AG04450 (cell line): ENCODE data around the gene TCEAL7. TPM values are rescaled to one million over a fixed set of nuclear protein-coding genes. Genes with fewer than 3 reads are reported as not detected.

Experiments
- CTCF ChIA-PET: fragments of 300-600, 350-600 bp; formaldehyde crosslinking; extraction: SDS; loops from one replicate; lab custom pipeline; 2022; ENCODE audit warnings: antibody characterized with exemption, inconsistent platforms; lab: Charles Lee
- POLR2A ChIA-PET: fragments of 350-600 bp; formaldehyde crosslinking; extraction: SDS; loops from one replicate; lab custom pipeline; 2021; ENCODE audit warnings: antibody characterized with exemption, inconsistent platforms; lab: Yijun Ruan, JAX
- DNase-seq: peaks from one replicate; pipeline ENCODE4 v3.0.0-alpha.2; 2011; ENCODE audit warnings: low read depth, low spot score
- H3K27ac ChIP-seq: one replicate; pipeline ENCODE4 v1.5.1; 2012; ENCODE audit warnings: low read depth, low read length, control low read depth
- H3K27me3 ChIP-seq: one replicate; pipeline ENCODE4 v1.6.0; 2012; ENCODE audit warnings: low read length; ENCODE audit not compliant: control insufficient read depth, insufficient read depth
- H3K4me3 ChIP-seq: 2 replicates; pipeline ENCODE4 v1.5.1; 2011; ENCODE audit warnings: mild to moderate bottlenecking, low read depth, low read length, control low read depth
- H3K9me3 ChIP-seq: 2 replicates; pipeline ENCODE4 v1.5.1; 2012; ENCODE audit warnings: low read length; ENCODE audit not compliant: control insufficient read depth, insufficient read depth
- polyA plus RNA-seq: library from polyadenylated mRNA; depleted of rRNA; stranded (reverse); fragments of >200 nt; gene quantifications from 2 replicates; pipeline ENCODE4 v1.2.3, GENCODE V29; 2011
- TF ChIP-seq, protein P1 (sequence below): IDR thresholded peaks from 2 replicates; pipeline ENCODE4 v1.5.1; 2011; ENCODE audit warnings: low read depth, low read length, control low read depth, inconsistent platforms

Gene TCEAL7
- polyA plus RNA-seq, 1 experiment = 49.5 TPM

DNA sequence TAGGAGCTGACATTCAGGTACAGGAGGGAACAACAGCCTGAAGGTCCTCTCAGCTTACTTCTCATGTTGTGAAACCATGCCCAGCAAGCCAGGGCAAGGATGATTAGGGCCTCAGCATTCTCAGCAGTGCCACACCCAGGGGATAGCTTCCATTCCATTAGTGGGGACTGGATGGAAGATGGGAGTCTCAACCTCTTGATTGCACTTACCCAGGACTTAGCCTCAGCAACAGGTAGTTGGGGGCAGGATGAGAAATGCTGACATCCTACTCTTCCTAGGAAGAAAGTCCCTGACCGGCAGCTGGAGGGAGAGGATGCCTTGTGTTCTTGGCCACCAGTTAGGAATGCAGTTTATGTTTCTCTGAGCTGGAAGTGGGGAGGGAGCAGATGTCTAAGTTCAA is 37.5 kb downstream of the TCEAL7 start:
- no peak for DNase-seq

DNA sequence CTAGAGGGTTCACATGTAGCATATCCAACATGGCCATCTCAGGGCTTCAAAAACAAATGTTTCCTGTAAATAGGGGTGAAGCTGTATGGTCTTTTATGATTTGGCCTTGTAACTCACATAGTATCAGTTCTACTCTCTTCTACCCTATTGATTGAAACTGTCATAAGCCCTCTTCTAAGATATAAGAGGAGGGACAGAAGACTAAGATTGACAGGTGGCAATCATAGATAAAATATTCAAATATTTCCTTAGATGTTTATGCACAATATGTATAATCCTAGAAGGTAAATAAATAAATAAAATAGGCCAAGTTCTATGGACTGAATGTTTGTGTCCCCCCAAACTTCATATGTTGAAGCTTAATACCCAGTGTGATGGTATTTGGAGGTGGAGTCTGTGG is 39.4 kb downstream of the TCEAL7 start:
- H3K9me3 ChIP-seq = no peaks in the 10 kb centered on the region
- ChIA-PET POLR2A (no interaction called here), CTCF (interaction anchor here (1.0 to 2.1 kb wide), 2 partner anchors 26 to 120 kb away, joined by 3 to 7 read pairs; no protein-coding TSS in a partner anchor)
- no peak for DNase-seq
- TF ChIP-seq, protein P1, sequence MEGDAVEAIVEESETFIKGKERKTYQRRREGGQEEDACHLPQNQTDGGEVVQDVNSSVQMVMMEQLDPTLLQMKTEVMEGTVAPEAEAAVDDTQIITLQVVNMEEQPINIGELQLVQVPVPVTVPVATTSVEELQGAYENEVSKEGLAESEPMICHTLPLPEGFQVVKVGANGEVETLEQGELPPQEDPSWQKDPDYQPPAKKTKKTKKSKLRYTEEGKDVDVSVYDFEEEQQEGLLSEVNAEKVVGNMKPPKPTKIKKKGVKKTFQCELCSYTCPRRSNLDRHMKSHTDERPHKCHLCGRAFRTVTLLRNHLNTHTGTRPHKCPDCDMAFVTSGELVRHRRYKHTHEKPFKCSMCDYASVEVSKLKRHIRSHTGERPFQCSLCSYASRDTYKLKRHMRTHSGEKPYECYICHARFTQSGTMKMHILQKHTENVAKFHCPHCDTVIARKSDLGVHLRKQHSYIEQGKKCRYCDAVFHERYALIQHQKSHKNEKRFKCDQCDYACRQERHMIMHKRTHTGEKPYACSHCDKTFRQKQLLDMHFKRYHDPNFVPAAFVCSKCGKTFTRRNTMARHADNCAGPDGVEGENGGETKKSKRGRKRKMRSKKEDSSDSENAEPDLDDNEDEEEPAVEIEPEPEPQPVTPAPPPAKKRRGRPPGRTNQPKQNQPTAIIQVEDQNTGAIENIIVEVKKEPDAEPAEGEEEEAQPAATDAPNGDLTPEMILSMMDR = no peak
- H3K4me3 ChIP-seq = no peak overlapping the region
- no peak overlapping the region for H3K27ac ChIP-seq
- no peaks in the 10 kb centered on the region for H3K27me3 ChIP-seq

More for the DNA sequence above, 37.5 kb downstream of the TCEAL7 start:
- POLR2A ChIA-PET = interaction anchor here (1.7 kb wide), 2 partner anchors 9 to 11 kb away, joined by 5 to 8 read pairs; partner anchors contain the start of genes BEX3 and TCEAL9
- Histone ChIP-seq H3K4me3 (no peak overlapping the region), H3K27me3 (no peaks in the 10 kb centered on the region), H3K9me3 (no peaks in the 10 kb centered on the region), H3K27ac (peak overlapping the region; percentile 31)
- TF ChIP-seq, protein P1 = no peak
- CTCF ChIA-PET = interaction anchor here (1.9 kb wide), 1 partner anchor 96 kb away, joined by 8 read pairs; no protein-coding TSS in a partner anchor

DNA sequence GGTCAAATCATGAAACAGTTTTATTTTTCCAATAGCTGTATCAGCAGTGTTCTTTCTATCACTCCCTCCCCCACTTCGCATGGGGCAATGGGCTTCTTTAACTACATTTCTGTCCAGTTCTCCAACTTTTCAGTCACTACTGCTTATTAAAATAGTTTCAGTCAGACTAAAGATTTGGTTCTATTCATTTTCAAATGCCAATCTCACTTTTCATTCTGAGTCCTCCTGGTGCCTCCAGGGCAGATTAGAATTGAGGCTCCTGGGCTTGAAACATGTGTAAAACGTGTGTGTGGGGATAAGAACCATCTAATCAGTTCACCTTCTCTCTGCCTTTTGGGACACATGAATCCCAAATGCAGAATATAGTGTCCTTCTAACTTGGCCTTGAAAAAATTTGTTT is 42.8 kb downstream of the TCEAL7 start:
- TF ChIP-seq, protein P1 = no peak
- CTCF ChIA-PET = no interaction called here
- Histone ChIP-seq H3K4me3 (no peak overlapping the region), H3K27ac (no peak overlapping the region), H3K9me3 (no peaks in the 10 kb centered on the region), H3K27me3 (no peaks in the 10 kb centered on the region)
- POLR2A ChIA-PET = no interaction called here
- DNase-seq = no peak

DNA sequence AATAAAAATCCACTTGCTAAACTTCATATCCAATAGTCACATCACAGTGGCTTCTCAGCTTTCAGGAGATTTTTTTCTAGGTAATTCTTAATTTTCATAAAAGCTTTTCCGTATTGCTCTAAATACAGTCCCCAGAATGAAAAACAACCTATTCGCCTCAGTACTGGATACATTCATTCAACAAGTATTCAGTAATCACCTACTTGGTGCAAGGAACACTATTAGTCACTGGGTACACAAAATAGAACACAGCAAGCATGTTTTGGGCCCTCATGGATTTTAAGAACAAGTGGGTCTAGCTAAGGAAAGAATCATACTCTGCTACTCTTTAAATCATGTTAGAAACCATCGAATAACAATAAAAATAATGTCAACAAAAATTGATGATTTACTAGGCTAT is 43.5 kb downstream of the TCEAL7 start:
- Histone ChIP-seq H3K4me3 (no peak overlapping the region), H3K27ac (no peak overlapping the region), H3K9me3 (no peaks in the 10 kb centered on the region), H3K27me3 (no peaks in the 10 kb centered on the region)
- ChIA-PET POLR2A (no interaction called here), CTCF (no interaction called here)
- TF ChIP-seq, protein P1 = no peak
- no peak for DNase-seq

DNA sequence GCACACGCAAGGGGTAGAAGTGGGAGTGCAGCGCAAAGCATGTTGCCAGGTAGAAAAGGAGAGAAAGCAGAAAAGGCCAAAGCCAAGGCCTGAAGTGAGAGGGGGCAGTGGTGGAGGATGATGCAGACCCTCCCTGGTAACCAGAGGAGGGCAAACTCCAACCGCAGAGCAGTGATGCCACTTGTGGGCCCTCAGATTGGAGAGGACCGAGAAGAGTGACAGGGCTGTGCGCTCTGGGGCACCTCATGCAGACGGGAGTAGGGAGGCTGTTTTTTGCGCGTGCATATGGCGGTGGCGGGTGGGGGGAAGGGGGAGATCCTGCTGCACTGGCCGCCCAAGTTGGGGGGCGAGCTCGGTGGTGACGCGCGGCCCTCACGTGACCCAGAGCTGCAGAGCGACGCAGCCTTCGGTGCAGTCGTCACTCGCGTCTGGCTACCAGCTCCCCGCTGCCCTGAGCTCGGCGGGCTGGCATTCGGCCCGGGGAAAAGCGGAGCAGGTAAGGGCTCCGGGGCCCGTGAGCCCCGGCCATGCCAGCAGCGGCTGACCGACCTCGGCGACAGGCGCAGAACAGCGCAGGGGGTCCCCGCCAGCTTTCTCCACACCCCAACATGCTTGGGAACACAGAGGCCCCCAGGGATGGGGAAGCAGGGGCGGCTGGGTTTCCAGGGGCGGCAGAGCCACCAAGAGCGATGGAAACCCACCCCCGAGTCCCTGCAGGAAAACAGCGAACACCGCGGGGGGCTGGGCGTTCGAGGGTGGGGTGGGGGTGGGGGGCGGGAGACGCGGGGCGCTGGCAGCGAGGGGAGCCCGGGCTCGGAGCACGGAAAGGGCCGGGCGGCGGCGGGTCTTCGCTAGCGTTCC is 46.3 kb downstream of the TCEAL7 start, which contains the start of gene BEX3:
BEX3 (plus strand) TSS at position 421 of the 861 bp plus-strand sequence. CDS start 984 bp downstream, outside the sequence.
- no peak for DNase-seq

More for the DNA sequence above, 46.3 kb downstream of the TCEAL7 start, which contains the start of gene BEX3:
- Histone ChIP-seq H3K27ac (peak within 1 kb of the TSS; percentile 80), H3K27me3 (no peaks in the 10 kb centered on the region), H3K4me3 (peak within 1 kb of the TSS; percentile 73), H3K9me3 (no peaks in the 10 kb centered on the region)
- TF ChIP-seq, protein P1 = no peak
- ChIA-PET CTCF (no interaction called here), POLR2A (interaction anchor here (0.9 to 1.3 kb wide), 4 partner anchors 9 to 28 kb away, joined by 5 to 8 read pairs (median 5); partner anchors contain the start of gene TCEAL9)
